HG03060 (cell line): ENCODE results near the gene WRNIP1.

ENCODE experiments used
- ATAC-seq: cut with Tn5 transposase; IDR thresholded peaks from one replicate; pipeline ENCODE4 v1.9.1; 2021; ENCODE audit warnings: low read depth, moderate number of reproducible peaks; ENCODE audit not compliant: unreplicated experiment

The WRNIP1 gene

GRCh38 chr6:2830183-2830582, 65.0 kb downstream of the WRNIP1 start:
- no peak for ATAC-seq

- no peak for ATAC-seq
These were observed 66.2 kb downstream of the WRNIP1 start for GRCh38 chr6:2831392-2831791.

DNA sequence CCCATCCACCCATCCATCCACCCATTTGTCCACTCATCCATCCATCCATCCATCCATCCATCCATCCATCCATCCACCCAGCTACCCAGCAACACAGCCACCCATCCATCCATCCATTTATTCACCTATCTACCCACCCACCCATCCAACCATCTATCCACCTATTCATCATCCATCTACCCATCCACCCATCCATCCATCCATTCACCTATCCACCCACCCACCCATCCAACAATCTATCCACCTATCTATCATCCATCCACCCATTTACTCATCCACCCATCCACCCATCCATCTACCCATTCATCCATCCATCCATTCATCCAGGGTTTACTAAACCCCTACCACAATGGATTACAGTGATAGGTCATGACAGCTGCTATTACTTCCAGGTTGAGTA, 69.1 kb downstream of the WRNIP1 start:
- ATAC-seq: no peak
